SIG-M5 (cell line): Measurements from ENCODE around the gene CRLF1.

ENCODE experiments used
- DNase-seq: peaks from one replicate; lab custom pipeline; 2025; lab: John Stamatoyannopoulos, UW

Gene CRLF1

GRCh38 chr19:18557411-18558201 is 49.0 kb downstream of the CRLF1 start, which contains the start of gene KXD1:
TSS of gene KXD1 (plus strand) at chr19:18557870. CDS start at chr19:18562057, 4,187 bp downstream.
- DNase-seq: peak; percentile 95

- DNase-seq: no peak
Observed at GRCh38 chr19:18551631-18552030, 55.0 kb downstream of the CRLF1 start.

GRCh38 chr19:18543814-18544475 is 62.7 kb downstream of the CRLF1 start:
- peak; percentile 51 for DNase-seq
